GM19324 (cell line): Measurements from ENCODE around the gene ACTR1B.
"Not testable (repeated sequence)": the region's sequence is repeated elsewhere in the genome, so short reads cannot be mapped to it uniquely, and the experiment has no call there.

Source experiments
- ATAC-seq: cut with Tn5 transposase; IDR thresholded peaks from one replicate; pipeline ENCODE4 v1.9.1; 2021; ENCODE audit warnings: mild to moderate bottlenecking, moderate library complexity; ENCODE audit not compliant: unreplicated experiment, low FRiP score

ACTR1B gene

DNA sequence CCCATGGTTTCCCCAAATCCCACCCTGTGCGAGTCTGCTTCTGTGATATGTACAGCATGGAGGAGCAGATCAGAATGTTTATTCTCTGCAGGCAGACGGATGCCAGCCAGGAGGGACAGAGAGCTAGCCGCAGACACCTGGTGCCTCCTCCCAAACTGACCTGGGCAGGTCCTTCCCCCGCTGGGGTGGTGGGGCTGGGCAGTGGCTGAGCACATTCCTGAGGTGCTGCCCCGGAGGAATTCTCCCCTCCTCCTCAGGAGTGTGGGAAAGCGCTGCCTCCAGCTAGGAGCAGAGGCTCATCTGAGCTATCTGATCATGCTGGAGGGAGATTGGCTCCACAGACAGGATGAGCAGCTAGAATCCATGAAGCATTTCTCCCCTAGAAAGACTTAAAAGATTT lies 27.3 kb upstream of the ACTR1B start:
- ATAC-seq = no peak

DNA sequence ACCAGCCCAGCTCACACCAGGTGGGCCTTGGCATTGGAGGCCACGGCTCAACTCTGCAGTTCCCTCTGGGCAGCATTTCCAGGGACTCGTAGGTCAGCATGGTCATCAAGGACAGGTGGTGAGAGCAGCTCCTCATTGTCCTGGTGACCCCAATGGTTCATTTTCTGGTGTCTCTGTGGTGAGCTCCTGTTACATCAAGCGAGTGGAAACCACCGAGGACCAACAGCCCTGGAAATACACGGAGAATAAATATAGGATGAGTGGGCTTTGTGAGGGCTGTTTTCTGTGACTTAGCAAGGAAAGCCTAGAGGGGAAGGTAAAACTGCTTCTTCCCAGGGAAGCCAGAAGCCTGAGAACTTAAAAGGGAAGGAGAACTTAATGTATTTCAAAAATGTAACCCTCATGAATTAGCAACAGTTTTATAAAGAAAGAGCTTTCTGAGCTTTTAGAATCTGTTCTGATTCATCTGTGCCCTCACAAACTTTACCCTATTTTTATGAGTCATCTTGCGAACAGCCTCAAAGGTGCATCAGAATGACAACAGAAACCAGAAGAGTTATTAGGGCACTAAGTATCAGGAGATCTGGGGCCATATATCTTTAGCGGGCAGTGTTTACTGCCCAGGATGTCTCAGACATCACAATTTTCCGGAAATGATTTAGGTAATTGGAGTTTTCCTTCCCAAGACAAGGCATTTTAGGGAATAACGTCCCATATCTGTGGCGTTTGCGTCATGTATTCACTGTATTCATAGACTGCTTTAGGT lies 24.4 kb upstream of the ACTR1B start:
- no peak for ATAC-seq

DNA sequence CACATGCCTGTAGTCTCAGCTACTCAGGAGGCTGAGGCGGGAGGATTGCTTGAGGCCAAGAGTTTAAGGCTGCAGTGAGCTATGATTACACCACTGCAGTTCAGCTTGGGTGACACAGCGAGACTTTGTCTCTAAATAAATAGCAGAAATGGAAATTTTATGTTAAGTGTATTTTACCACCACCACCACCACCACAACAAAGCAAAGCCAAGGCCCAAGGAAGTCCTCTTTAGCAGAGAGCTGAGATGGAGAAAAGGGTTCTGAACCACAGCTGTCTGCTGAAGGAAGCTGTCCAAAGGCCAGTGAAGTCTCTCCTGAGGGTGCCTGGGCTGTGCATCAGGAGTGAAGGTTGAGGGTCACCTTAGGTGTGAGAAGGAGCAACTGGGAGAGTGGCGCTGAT lies 23.4 kb upstream of the ACTR1B start:
- ATAC-seq = not testable (repeated sequence)

DNA sequence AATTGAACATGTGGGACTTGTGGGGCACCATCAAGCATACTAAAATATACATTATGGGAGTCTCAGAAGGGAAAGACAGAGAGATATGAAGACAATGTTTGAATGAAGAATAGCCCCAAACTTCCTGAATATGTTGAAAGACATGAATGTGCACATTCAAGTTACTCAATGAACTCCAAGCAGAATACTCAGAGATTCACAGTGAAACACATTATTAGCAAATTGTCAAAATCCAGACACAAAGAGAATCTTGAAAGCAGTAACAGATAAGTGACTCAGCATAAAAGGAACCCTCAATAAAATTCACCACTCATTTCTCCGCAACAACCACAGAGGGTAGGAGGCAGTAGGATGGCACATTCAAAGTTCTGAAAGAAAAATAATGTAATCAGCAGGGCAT lies 14.5 kb upstream of the ACTR1B start:
- no peak for ATAC-seq

DNA sequence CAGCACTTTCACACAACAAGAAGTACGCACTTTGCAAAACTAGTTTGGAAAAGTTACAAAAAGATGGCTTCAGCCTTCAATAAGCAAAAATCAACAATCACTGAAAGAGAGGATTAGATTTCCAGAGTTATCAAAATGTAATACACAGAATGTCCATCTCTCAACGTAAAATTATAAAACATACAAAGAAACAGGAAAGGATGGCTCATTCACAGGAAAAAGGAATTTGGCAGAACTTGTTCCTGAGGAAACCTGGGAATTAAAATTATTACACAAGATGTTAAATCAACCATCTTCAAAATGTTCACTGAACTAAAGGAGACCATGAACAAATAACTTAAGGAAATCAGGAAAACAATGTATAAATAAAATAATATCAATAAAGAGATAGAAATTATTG lies 13.6 kb upstream of the ACTR1B start:
- no peak for ATAC-seq

DNA sequence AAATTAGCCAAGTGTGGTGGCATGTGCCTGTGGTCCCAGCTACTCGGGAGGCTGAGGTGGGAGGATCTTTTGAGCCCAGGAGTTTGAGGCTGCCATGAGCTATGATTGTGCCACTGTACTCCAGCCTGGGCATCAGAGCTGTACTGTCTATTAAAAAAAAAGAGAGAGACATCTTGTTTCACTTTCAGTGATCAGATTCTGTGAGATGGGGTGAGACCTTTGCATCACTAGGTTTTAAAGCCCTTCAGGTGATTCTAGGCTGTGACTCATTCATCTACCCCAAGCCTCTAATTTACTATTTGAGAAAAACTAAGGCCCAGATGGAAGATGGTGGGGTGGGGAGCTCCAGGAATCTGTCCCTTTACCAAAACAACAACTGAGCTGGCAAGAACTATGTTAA lies 12.8 kb upstream of the ACTR1B start:
- ATAC-seq = no peak

DNA sequence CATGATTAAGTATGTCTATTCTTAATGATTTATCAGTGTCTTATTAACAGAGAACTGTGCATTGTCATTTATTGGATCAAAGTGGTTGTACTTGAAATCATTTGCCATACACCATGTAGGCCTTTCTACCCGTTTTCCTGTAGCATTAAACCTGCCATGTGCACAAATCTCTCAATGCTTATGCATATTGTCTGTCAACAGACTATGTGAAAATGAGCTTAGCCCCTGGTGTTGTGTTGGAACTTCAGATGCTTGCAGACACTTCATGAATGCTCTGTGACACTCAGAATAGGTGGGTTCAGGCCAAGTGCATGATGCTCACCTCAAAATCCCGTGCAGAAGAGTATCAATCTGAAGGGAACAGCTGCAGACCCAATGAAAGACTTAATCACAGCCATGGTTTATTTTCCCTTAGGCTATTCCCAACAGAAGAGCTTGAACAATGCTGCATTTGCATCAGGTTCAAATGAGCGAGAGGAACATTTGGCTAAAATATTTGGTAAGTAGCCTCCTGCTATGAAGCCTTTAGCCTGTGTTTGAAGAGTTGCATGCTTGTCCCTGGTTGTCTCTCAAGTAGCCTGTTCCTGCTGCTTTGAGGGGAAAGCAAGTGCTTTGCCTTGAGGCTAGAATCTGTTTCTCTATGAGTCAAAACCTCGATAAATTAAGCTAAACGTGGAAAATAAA lies 11.7 kb upstream of the ACTR1B start:
- ATAC-seq = no peak

DNA sequence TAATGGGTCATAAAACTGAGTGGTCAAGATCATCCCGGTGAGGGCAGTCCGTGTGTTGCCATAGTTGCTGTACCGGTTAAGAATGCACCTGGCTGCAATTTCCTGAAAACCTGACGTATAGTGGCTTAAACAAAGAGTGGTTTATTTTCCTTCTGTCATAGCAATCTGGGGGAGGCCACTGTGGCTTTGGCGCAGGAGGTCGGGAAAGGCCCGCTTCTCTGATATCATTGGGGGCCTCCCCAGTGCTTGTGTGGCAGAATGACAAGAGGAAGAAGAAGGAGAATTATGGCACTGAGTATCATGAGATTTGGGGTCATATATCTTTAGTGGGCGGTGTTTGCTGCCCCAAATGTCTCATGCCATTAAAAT lies 10.1 kb upstream of the ACTR1B start:
- no peak for ATAC-seq

DNA sequence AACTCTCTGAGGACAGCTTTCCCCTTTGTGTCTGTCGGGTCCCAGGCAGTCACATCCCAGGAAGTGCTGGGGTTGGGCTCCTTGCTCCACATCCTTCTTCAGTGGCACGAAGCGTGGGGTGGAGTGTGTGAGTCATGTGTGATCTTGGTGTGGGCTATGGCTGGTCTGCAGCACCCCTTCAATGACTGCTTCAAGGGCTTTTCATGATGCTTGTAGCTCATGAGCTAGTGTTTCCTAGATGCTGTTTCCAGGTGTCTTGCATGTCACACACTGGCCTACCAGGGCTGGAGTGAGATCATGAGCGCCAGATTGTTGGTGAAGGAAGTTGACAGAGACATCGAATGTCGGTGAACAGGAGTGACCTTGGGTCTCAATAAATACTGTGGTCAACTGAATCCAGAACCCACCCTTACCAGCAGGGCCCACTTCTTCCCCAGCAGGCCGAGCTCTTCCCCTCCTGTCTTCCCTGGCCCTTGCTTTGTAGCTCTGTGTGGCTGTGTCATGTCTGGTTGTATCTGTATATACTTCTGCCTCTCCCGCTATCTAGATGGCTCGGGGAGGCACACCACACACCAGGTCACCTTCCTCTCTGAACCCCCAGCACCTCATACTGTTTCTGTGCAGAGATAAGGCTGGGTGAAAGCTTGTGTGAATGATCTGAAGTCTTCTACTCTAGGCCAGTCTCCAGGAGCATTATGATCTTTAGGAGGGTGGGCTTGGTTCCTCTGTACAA lies 9.5 kb upstream of the ACTR1B start:
- ATAC-seq = no peak

DNA sequence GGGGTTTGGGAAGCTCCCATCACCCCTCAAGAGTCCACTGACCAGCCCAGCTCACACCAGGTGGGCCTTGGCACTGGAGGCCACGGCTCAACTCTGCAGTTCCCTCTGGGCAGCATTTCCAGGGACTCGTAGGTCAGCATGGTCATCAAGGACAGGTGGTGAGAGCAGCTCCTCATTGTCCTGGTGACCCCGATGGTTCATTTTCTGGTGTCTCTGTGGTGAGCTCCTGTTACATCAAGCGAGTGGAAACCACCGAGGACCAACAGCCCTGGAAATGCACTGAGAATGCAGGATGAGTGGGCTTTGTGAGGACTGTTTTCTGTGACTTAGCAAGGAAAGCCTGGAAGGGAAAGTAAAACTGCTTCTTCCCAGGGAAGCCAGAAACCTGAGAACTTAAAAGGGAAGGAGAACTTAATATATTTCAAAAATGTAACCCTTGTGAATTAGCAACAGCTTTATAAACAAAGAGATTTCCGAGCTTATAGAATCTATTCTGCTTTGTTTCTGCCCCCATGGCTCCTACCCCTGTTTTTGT lies 8.8 kb upstream of the ACTR1B start:
- not testable (repeated sequence) for ATAC-seq

DNA sequence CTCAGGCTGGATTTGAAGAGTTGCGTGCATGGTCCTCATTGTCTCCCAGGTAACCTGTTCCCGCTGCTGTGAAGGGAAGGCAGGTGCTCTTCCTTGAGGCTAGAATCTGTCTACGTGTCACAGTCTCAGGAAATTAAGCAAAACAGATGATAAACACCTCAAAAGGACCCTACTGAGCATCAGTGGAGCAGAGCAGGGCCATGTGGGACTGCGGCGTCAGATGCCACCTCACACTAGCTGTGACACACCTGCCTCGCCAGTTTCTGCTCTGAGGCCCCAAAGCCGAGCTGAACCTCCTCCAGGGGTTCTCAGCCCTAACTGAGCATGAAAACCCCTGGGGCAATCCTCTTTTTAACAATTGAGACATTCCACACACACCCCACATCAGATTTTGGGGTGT lies 7.7 kb upstream of the ACTR1B start:
- no peak for ATAC-seq

DNA sequence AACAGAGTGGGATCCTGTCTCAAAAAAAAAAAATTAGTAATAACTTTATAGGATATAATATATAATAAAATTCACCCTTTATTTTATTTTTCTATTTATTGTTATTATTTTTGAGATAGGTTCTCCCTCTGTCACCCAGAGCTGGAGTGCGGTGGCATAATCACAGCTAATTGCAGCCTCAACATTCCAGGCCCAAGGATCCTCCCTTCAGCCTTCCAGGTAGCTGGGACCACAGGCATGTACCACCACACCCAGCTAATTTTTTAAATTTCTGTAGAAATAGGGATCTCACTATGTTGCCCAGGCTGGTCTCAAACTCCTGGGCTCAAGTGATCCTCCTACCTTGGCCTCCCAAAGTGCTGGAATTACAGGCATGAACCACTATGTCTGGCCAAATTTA lies 6.6 kb upstream of the ACTR1B start:
- ATAC-seq = no peak

DNA sequence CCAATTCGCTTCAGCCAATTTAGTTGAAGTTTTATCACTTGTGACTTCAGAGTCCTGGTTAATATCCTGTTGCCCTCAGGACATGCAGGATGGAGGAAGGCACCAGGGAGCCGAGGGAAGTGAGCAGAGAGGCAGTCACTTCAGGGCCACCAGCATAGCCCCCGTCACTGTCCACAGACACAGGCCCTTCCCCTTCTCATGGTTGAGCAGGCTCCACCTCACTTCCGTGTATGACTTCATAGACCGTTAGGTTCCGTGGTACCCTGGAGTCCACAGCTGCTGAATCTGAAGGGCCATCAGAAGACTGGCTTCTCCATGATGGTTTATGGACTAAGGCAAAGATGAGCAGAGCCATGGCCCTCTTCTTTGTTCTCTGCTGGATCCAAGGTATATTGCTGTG lies 5.6 kb upstream of the ACTR1B start, which contains the start of gene C2orf92:
Gene C2orf92 (plus strand): TSS at position 266 of the 400 bp plus-strand sequence. CDS start 76 bp downstream, at position 342.
- ATAC-seq = no peak

DNA sequence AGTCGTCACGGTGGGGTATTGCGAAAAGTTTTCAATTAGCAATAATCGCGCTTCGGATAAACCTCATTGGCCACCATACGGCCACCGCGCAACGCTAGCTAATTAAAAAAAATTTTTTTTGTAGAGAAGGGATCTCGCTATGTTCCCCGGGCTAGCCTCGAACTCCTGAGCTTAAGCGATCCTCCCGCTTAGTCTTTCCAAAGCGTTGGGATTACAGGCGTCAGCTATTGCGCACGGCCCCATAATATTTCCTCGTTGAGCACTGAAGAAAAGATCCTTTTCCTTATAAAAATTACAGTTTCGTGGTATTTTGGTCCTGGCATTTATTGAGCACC lies 759 bp upstream of the ACTR1B start:
- no peak for ATAC-seq

DNA sequence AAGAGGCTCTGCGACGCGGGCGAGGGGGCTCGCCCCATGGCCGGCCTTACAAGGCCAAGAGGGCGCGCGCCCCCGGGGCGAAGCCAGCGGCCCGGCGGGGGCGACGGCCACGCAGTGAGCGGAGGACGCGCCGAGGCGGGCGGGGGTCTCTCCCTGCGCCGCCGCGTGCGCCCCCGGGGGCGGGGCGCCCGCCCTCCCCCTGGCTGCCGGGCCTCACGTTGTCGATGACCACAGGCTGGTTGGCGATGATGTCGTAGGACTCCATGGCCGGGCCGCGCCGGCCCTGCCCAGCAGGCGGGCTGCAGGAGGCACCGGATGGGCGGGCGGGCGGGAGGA lies 250 bp downstream of the ACTR1B start:
- peak; percentile 50 for ATAC-seq

DNA sequence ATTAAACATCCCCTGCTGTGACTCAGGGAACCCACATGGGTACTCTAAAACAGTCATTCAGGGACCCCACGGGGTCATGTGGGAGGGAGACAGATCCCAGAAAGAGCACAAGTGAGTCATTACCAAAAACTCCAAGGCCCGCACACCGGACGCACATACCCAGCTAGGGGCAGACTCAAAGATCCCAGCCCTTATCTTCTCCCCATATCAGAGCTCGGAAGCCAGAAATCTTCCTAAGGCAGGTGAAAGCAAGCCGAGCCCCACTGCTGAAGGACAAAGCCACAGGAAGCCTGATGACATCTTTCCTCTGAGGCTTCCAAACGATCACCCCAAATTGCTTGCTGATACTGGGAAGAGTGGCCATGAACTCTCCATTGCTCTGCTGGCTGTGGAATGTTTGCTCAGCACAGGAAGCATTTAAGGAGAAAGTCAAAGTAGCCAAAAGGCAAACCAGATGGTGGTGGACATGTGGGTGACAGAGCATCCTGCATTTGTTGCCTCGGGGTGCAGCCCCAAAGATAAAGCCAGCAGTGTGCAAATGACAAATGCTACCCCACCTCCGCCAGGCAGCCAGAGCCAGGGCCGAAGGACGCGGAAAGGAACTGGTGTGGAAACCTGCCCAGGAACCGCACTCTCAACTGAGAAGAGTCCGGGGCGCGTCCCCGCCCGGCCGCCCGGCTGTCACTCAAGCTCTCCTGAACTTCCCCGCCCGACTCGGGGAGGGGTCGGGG lies 784 bp downstream of the ACTR1B start:
- ATAC-seq = peak; percentile 55

DNA sequence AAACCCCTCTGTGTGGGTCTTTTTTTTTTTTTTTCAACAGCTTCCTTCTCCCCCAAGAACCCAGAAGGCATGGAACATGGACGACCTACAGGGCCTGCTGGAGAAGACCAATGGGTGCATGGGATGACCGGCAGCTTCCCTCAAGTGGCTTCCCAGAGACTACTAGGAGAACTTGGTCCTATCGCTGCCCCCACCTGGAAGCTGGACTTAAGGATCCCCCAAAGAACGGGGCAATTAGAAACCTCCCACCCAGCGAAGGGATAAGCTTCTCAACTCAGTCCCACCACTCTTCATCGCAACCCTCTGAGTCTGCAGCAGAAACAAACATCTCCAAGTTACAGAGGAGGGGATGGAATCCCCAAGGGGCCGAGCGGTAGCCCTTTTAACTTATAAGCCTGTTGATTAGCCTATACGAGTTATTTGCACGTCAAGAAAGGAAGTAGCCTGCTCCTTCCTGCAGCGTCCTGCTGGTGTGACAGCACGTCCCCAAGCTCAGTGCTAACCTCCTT lies 1.4 kb downstream of the ACTR1B start:
- no peak for ATAC-seq

DNA sequence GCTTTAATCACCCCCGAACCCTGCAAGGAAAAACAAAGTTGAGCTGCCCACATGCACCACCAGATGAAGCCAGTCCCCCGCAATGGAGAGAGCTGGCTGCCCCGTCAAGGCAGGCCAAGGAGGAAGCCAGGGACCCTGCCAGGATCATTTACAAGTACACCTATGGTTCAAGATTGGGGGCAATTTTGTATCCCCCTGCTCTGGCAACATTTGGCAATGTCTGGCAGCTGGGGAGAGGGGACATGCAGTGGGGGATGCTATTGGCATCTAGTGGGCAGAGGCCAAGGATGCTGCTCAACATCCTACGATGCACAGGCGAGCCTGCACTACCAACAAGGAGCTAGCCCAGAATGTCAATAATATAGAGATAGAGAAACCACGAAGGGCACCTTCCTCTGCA lies 1.9 kb downstream of the ACTR1B start:
- no peak for ATAC-seq

DNA sequence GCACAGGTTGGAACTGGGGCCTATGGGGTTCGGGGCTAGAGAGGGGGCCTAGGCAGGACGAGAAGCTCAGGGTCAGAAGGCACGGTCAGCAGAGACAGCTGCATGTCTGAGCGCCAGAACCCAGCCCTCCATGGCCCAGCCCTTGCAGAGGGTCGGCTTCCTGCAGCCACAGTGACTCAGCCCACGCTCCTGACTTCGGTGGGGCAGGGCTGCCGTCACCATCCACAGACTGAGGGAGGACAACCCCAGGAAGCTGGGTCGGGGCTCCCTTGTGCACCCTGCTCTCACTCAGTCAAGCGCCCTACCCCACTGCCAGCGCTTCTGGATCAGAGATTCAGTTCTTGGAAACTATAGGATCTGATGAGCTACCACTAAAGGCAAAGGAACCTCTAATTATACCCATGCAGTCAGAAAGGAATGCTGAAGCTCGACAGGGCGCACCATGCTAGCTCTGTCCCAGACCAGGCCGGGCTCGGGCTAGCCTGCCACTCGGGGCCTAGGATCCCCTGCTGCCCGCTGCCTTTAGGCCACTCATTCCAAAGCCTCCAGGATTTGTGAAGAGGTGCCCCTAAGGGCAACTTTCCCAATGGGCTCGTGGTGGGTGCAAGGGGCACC lies 3.0 kb downstream of the ACTR1B start:
- ATAC-seq = no peak

DNA sequence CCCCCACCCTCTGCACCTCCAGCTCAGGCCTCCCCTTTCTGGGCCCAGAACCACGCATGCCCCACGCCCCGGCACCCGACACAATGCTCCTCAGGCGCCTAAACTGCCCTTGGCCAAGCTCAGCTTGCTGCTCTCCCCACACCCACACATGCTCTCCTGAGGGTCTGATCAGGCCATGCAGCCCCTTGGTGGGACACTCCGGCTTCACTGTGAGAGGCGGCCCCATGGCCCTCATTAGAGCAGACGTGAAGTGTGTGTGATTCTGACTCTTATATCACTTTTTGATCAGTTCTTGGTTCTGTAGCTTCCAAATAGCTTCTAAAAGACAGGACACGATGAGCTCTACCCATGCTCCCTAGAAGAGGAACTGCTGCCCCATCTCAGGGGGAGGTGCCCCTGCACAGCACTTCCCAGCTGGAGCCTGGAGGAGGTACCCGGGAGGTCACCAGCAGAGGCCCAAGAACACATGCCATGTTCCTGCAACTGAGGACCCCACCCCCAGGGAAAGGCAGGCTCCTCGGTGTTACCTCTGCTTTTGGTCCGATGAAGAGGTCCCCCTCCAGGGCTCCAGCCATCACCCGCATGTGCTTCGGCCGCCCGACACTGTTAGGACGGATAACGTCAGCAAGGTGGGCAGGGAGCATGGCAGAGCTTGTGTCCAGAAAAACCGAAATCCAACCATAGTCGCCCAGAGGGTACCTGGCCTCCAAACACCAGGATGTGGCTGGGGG lies 3.6 kb downstream of the ACTR1B start:
- no peak for ATAC-seq
